DND-41 (cell line): ENCODE results near the gene HMGN4.

Experiments used
- ATAC-seq: fragments of 200-7000 bp; cut with Tn5 transposase; 3 replicates; pipeline ENCODE4 v1.9.1; 2021; ENCODE audit warnings: low read depth; ENCODE audit not compliant: insufficient read depth
- DNase-seq: peaks from one replicate; pipeline ENCODE4 v3.0.0-alpha.2; 2020
- H2AFZ ChIP-seq: 2 replicates; pipeline ENCODE4 v1.6.0; 2012; ENCODE audit warnings: low read depth, low read length
- H3K27ac ChIP-seq: 2 replicates; pipeline ENCODE4 v1.5.1; 2012; ENCODE audit warnings: low read length, inconsistent platforms
- H3K27me3 ChIP-seq: fragments of 200-600 bp; sonication (generic); 2 replicates; pipeline ENCODE4 v1.6.0; 2012; ENCODE audit warnings: low read length, mild to moderate bottlenecking, inconsistent platforms; ENCODE audit not compliant: insufficient read depth, poor library complexity
- H3K36me3 ChIP-seq: 2 replicates; pipeline ENCODE4 v1.5.1; 2012; ENCODE audit warnings: low read length, inconsistent platforms; ENCODE audit not compliant: insufficient read depth
- H3K4me1 ChIP-seq: 2 replicates; pipeline ENCODE4 v1.5.1; 2012; ENCODE audit warnings: mild to moderate bottlenecking, low read length; ENCODE audit not compliant: insufficient read depth
- H3K4me2 ChIP-seq: 2 replicates; pipeline ENCODE4 v1.6.0; 2012; ENCODE audit warnings: mild to moderate bottlenecking, moderate library complexity, low read length, inconsistent platforms; ENCODE audit not compliant: insufficient read depth
- H3K4me3 ChIP-seq, 2 experiments: fragments of 200-600 bp in 1 of 2; shearing (Covaris generic) in 1 of 2; 2 replicates each; pipeline ENCODE4 v1.5.1; 2012 to 2016; ENCODE audit warnings: inconsistent platforms in 2 of 2, low read length in 2 of 2, mild to moderate bottlenecking in 2 of 2, low read depth in 1 of 2, moderate library complexity in 1 of 2
- H3K79me2 ChIP-seq: 2 replicates; pipeline ENCODE4 v1.6.0; 2012; ENCODE audit warnings: low read length, inconsistent platforms; ENCODE audit not compliant: insufficient read depth
- H3K9ac ChIP-seq: 2 replicates; pipeline ENCODE4 v1.6.0; 2012; ENCODE audit warnings: low read depth, mild to moderate bottlenecking, inconsistent platforms, low read length, moderate library complexity
- H3K9me3 ChIP-seq: 2 replicates; pipeline ENCODE4 v1.5.1; 2012; ENCODE audit warnings: low read length, moderate library complexity, mild to moderate bottlenecking, inconsistent platforms; ENCODE audit not compliant: insufficient read depth, severe bottlenecking
- H4K20me1 ChIP-seq: 2 replicates; pipeline ENCODE4 v1.6.0; 2012; ENCODE audit warnings: low read length; ENCODE audit not compliant: insufficient read depth
- EZH2 ChIP-seq: IDR thresholded peaks from 3 replicates; pipeline ENCODE4 v1.6.1; 2012; ENCODE audit warnings: borderline replicate concordance, low read depth, mild to moderate bottlenecking, moderate library complexity, low read length, inconsistent platforms; ENCODE audit not compliant: severe bottlenecking
- TF ChIP-seq, protein P1 (sequence below): IDR thresholded peaks from 2 replicates; pipeline ENCODE4 v1.5.1; 2012; ENCODE audit warnings: borderline replicate concordance, low read length, moderate library complexity, mild to moderate bottlenecking; ENCODE audit not compliant: poor library complexity, severe bottlenecking; ENCODE audit errors: extremely low read depth

Gene HMGN4

DNA sequence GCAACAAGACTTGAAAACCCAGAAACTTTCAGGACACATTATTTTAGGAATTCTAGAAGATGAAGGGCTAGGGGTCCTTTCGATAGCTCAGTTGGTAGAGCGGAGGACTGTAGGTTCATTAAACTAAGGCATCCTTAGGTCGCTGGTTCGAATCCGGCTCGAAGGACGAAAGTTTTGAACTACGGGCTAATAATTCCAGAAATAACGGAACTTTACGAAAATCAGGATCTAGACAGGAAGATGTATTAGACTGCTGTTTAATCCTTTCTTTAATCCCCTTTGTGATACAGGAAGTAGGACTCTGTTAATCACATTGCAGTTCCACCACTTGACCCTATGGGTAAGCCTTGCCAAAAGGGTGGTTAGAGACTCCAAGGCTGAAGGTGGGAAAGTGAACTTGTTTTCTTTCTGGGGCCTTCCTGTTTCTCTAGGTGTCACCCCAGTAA, 37.4 kb downstream of the HMGN4 start:
- no peak for DNase-seq
- TF ChIP-seq, protein P1, sequence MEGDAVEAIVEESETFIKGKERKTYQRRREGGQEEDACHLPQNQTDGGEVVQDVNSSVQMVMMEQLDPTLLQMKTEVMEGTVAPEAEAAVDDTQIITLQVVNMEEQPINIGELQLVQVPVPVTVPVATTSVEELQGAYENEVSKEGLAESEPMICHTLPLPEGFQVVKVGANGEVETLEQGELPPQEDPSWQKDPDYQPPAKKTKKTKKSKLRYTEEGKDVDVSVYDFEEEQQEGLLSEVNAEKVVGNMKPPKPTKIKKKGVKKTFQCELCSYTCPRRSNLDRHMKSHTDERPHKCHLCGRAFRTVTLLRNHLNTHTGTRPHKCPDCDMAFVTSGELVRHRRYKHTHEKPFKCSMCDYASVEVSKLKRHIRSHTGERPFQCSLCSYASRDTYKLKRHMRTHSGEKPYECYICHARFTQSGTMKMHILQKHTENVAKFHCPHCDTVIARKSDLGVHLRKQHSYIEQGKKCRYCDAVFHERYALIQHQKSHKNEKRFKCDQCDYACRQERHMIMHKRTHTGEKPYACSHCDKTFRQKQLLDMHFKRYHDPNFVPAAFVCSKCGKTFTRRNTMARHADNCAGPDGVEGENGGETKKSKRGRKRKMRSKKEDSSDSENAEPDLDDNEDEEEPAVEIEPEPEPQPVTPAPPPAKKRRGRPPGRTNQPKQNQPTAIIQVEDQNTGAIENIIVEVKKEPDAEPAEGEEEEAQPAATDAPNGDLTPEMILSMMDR = no peak
- TF ChIP-seq EZH2 = no peak
- no peak overlapping the region for H3K4me2 ChIP-seq

DNA sequence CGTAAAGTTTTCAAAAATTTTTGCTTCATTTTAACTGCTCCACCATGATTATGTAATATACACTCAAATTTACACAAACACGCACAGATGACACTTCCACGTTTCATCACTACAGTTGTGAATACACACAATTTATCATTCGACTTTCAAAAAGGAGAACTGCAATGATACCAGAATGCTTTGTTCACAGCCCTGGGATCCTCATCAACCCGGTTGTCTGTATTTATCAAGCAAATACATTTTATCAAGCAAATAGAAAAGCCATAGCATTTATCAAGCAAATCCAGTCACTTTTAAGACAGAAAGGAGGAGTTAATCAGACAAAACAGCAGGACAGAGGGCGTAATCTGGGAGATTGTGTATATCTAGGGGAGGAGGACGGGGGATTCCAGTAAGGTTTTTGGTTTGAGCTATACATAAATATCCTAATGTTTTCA, 38.3 kb downstream of the HMGN4 start:
- H2AFZ ChIP-seq = no peak overlapping the region
- H3K27ac ChIP-seq = no peak overlapping the region
- peaks cover 4% of the 10 kb centered on the region for H3K9me3 ChIP-seq
- no peaks in the 10 kb centered on the region for H4K20me1 ChIP-seq
- TF ChIP-seq, protein P1 = no peak
- TF ChIP-seq EZH2 = no peak
- ATAC-seq = no peak
- no peaks in the 10 kb centered on the region for H3K79me2 ChIP-seq
- no peak overlapping the region for H3K4me3 ChIP-seq
- peaks cover 21% of the 10 kb centered on the region for H3K4me1 ChIP-seq
- no peak overlapping the region for H3K9ac ChIP-seq
- no peaks in the 10 kb centered on the region for H3K27me3 ChIP-seq
- no peaks in the 10 kb centered on the region for H3K36me3 ChIP-seq
- no peak overlapping the region for H3K4me2 ChIP-seq
- no peak for DNase-seq

More for the DNA sequence above, 37.4 kb downstream of the HMGN4 start:
- Histone ChIP-seq H3K9ac (no peak overlapping the region), H3K36me3 (no peaks in the 10 kb centered on the region), H3K79me2 (no peaks in the 10 kb centered on the region), H3K9me3 (peaks cover 4% of the 10 kb centered on the region), H2AFZ (peak overlapping the region; percentile 21; the same call in 1 of the 2 replicates), H3K4me1 (peaks cover 21% of the 10 kb centered on the region), H3K4me3 (no peak overlapping the region), H3K27me3 (no peaks in the 10 kb centered on the region), H4K20me1 (no peaks in the 10 kb centered on the region), H3K27ac (no peak overlapping the region)
- ATAC-seq = no peak

DNA sequence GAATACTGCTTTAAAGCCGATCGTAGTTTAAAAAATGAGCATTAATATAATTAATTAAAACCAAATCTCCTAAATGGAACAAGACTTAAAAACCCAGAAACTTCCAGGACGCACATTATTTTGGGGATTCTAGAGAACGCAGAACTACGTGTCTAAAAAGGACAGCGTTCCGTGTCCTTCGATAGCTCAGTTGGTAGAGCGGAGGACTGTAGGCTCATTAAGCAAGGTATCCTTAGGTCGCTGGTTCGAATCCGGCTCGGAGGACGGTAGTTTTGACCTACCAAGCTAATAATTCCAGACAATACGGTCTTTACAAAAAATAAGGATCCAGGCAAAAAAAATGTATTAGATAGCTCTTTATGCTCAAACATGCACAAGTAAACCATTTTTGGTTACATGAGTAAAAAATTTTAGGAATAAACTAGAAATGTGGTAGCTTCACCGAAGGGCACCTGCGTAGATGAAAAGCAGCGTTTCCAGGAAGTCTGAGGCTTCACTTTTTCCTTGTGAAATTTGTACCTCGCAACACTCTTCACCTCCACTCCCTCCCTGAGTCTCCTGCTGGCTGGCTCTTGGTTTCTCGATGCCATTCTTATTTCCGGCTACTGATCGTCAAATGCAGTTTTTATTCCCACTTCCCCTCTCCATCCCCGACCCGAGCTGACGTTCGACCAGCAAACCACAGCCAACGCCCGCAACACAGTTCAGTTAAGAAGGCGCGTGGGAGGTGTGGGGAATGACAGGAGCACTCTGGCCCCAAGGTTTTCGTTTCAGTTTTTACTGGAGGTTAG, 39.0 kb downstream of the HMGN4 start:
- H2AFZ ChIP-seq = peak overlapping the region; percentile 79
- H4K20me1 ChIP-seq = no peaks in the 10 kb centered on the region
- H3K4me3 ChIP-seq = peak overlapping the region in 1 of 2 experiments; percentile 49; a peak in 2 of 4 replicates
- no peaks in the 10 kb centered on the region for H3K79me2 ChIP-seq
- DNase-seq = peak; percentile 62
- peak overlapping the region; percentile 35 for H3K9ac ChIP-seq
- H3K27ac ChIP-seq = peak overlapping the region; percentile 66
- H3K4me1 ChIP-seq = peaks cover 17% of the 10 kb centered on the region
- TF ChIP-seq, protein P1 = no peak
- TF ChIP-seq EZH2 = no peak
- H3K9me3 ChIP-seq = peaks cover 4% of the 10 kb centered on the region
- H3K27me3 ChIP-seq = no peaks in the 10 kb centered on the region
- H3K36me3 ChIP-seq = no peaks in the 10 kb centered on the region
- peak overlapping the region; percentile 74 for H3K4me2 ChIP-seq
- ATAC-seq = peak; percentile 62
